Ramos (cell line): Measurements from ENCODE around the gene BEX4.
"Not testable (repeated sequence)": the region's sequence is repeated elsewhere in the genome, so short reads cannot be mapped to it uniquely, and the experiment has no call there.

Source experiments
- in situ Hi-C: fragments of 300-500 bp; cut with MboI; formaldehyde crosslinking; loops from one replicate; pipeline ENCODE4 v1.14.3; 2022; ENCODE audit warnings: low sequenced_read_pairs; ENCODE audit not compliant: unreplicated experiment

BEX4 gene

DNA sequence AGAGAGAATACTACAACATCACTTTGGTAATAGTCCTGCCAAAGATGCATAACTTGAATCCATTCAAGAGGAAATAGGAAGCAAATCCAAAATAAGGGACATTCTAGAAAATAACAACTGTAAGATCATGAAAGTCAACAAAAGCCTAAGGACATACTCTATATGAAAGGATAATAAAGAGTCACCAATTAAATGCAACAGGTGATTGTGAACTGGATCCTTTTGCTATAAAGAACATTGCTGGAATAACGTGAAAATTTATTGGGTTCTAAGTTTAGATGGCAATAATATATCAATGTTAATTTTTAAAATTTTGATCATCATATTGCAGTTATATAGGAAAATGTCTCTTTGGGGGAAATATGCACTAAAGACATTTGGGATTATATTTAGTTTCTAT lies 20.0 kb downstream of the BEX4 start:
- in situ Hi-C loops: no loop called here

- in situ Hi-C loops: not testable (repeated sequence)
Measured at GRCh38 chrX:103235608-103236007, 20.7 kb downstream of the BEX4 start.

- in situ Hi-C loops: no loop called here
Measured at GRCh38 chrX:103236296-103236695, 21.4 kb downstream of the BEX4 start.

GRCh38 chrX:103240155-103240554 lies 25.2 kb downstream of the BEX4 start:
- in situ Hi-C loops: no loop called here

- in situ Hi-C loops: no loop called here
Measured at GRCh38 chrX:103248553-103248952, 33.6 kb downstream of the BEX4 start.

- in situ Hi-C loops: no loop called here
Measured at GRCh38 chrX:103249805-103250204, 34.9 kb downstream of the BEX4 start.

DNA sequence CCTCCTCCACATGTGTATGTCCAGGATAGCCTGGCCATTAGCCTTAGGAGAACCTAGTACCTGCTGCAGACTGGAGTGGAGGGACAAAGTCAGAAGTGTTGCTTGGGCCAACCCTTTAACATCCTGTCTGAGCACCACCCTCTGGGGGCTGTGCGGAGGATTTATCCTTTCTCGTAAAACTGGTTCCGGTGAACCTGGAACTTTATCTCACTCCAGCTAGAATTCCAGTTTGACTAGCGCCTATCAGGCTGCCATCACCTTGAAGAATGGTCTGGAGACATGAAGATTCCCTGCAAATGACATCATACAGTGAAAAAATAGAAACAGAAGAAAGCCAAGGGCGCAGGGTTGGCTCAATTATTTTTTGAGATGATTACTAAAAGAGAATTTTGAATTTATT lies 36.1 kb downstream of the BEX4 start:
- in situ Hi-C loops: no loop called here

GRCh38 chrX:103253608-103254007 lies 38.7 kb downstream of the BEX4 start:
- in situ Hi-C loops: no loop called here

DNA sequence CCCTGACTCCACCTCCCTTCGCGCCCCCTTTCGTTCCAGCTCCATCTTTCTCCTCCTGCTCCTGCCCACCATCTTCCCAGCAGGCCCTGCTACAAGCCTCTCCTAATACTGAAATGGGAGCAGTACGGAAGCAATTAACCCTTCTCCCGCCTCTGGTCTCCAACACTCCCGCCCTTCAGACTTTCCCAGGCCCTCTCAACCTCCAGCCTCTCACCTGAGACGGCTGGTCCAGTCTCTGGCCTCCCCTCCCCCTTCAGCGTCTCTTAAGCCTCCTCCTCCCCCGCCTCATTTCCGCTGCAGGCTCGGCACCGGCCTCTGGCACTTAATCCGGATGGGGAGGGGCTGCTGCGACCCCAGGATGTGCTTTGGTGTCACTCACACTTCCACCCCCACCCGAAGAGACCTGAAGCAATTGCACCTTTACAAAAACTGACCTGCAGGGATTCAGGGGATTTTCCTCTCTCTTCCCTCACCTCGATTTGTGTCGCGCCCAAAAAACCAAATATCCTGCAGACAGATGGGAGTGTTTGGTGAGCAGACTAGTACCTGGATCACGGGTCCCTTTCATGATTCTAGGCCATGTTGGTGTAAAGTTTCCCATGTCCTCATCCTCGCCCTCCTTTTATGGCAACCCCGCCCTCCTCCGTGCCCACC lies 39.4 kb downstream of the BEX4 start:
- in situ Hi-C loops: no loop called here

DNA sequence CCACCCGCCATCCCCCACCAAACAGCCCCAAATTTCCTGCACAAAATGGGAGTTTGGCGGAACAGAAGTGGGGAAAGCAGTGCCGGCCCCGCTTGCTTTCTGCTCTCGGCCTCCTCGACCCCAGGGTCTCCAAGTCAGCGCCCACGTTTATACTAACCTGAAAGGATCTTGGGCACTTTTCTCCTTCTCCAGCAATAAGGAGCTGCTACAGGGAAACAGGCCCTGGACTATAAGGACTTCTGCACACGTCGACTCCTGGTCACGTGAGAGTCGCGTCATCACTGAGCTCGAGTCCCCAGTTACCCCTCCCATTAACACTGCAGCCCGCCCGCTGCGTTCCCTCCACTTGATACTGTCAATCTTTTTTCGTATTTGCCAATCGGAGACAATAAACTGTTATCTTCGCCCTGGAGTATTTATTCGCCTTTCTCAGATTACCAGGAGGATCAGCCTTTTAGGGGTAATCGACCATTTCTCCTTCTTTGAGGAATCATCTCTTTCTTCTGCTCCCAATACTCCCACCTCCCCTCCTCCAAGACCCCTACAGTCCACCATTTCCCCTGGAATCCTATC lies 40.1 kb downstream of the BEX4 start, which contains the start of gene TCEAL8:
Gene TCEAL8, minus strand, starts transcription at position 235 of the 573 bp plus-strand sequence. CDS start 1,176 bp downstream, outside the sequence.
- in situ Hi-C loops: no loop called here

DNA sequence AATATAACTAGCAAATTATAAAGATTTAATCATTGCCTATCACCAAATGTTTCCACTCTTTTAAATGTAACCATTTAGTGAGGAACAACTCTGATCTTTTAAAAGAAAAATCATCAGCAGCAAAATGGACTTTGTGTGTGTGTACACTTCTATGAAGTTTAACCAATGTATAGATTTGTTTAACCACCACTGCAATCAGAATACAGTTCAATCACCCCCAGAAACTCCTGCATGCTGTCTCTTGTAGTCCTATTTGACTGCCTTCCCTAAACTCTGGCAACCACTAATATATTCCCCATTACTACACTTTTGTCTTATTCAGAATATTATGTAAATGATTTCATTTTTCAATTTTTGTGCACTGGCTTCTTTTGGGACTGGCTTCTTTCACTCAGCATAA lies 41.7 kb downstream of the BEX4 start:
- in situ Hi-C loops: no loop called here

DNA sequence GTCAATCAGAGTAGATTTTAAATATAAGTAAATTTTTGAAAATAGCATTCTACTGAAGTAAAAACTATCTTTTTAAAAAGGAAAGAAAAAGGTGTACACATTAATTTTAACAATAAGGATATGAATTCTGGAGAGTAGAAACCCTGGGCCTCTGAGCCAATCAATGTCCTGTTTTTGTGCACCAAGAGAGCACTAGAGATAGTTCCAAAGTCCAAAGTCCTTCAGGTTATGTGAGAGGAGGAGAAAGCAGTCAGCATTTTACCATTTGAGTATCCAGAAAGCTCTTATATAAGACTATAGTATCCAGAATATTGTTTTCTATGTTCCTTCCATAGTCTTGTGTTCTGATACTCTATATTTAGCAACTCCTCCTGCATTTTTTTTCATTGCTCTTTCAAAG lies 43.4 kb downstream of the BEX4 start:
- in situ Hi-C loops: no loop called here
